ENCODE results near the gene PCOLCE2. TPM values are rescaled to one million over a fixed set of nuclear protein-coding genes. Genes with fewer than 3 reads are reported as not detected.

Gene PCOLCE2
- total RNA-seq, 4 donors from 2014 or later = 48.2 to 76.0 (median 54.6) TPM

DNA sequence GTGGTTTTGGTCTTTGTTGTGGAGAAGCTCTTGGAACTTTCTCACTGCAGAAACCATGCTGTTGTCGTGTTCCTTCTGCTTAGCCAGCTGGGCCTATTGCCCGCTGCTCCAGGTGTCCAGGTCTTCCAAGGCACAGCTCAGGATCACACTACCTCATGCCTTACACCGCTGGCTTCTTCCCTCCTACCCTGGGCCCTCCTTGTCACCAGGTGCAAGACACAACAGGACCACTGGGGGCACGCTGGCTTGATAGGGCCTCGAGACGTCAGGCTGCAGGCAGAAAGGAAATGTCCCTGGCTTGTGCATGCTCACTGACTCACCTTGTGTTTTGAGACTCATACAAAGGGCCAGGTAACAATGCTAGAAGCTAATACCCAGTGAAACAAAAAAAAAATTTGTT, 42.3 kb upstream of the PCOLCE2 start:
- peak; percentile 89 for DNase-seq (ENCODE audit: extremely low spot score)
- no peak overlapping the region for H3K27ac ChIP-seq (replicated peaks in 1 of 4)
- TF ChIP-seq CTCF (IDR thresholded peaks at IDR 0.05) (no peak), POLR2AphosphoS5 (IDR thresholded peaks at IDR 0.05) (no peak), POLR2A (IDR thresholded peaks at IDR 0.05; ENCODE audit: low read depth) (no peak), EP300 (IDR thresholded peaks at IDR 0.05) (no peak)
- H3K4me3 ChIP-seq = no peak overlapping the region
- H3K36me3 ChIP-seq = no peaks in the 10 kb centered on the region
- peaks cover 0 to 8% (median 0%) of the 10 kb centered on the region in 4 donors for H3K27me3 ChIP-seq
- WGBS = 77% methylated on average over 6 of the region's 6 CpGs
- no peaks in the 10 kb centered on the region for H3K4me1 ChIP-seq
- no peaks in the 10 kb centered on the region for H3K9me3 ChIP-seq
- intact Hi-C loops (cut with DNase I) = no loop called here

GRCh38 chr3:142930463-142930862, 41.6 kb upstream of the PCOLCE2 start:
- Histone ChIP-seq H3K36me3 (no peaks in the 10 kb centered on the region), H3K27ac (replicated peaks in 1 of 4) (no peak overlapping the region), H3K4me1 (no peaks in the 10 kb centered on the region), H3K27me3 (peaks cover 0 to 8% (median 0%) of the 10 kb centered on the region in 4 donors), H3K9me3 (no peaks in the 10 kb centered on the region), H3K4me3 (no peak overlapping the region)
- TF ChIP-seq POLR2AphosphoS5 (IDR thresholded peaks at IDR 0.05) (no peak), CTCF (IDR thresholded peaks at IDR 0.05) (no peak), POLR2A (IDR thresholded peaks at IDR 0.05; ENCODE audit: low read depth) (no peak), EP300 (IDR thresholded peaks at IDR 0.05) (no peak)
- intact Hi-C loops (cut with DNase I) = no loop called here
- 59% methylated on average over 3 of the region's 3 CpGs for WGBS
- peak; percentile 68 for DNase-seq (ENCODE audit: extremely low spot score)

- no peaks in the 10 kb centered on the region for H3K9me3 ChIP-seq
- H3K4me1 ChIP-seq = no peaks in the 10 kb centered on the region
- no peak overlapping the region for H3K4me3 ChIP-seq
- intact Hi-C loops (cut with DNase I) = no loop called here
- DNase-seq (ENCODE audit: extremely low spot score) = no peak
- 93% methylated on average over 3 of the region's 3 CpGs for WGBS
- no peaks in the 10 kb centered on the region for H3K36me3 ChIP-seq
- TF ChIP-seq EP300 (IDR thresholded peaks at IDR 0.05) (no peak), POLR2A (IDR thresholded peaks at IDR 0.05; ENCODE audit: low read depth) (no peak), CTCF (IDR thresholded peaks at IDR 0.05) (no peak), POLR2AphosphoS5 (IDR thresholded peaks at IDR 0.05) (no peak)
- no peak overlapping the region for H3K27ac ChIP-seq (replicated peaks in 1 of 4)
- peaks cover 0 to 5% (median 0%) of the 10 kb centered on the region in 4 donors for H3K27me3 ChIP-seq
These were observed 41.0 kb upstream of the PCOLCE2 start for GRCh38 chr3:142929890-142930289.

DNA sequence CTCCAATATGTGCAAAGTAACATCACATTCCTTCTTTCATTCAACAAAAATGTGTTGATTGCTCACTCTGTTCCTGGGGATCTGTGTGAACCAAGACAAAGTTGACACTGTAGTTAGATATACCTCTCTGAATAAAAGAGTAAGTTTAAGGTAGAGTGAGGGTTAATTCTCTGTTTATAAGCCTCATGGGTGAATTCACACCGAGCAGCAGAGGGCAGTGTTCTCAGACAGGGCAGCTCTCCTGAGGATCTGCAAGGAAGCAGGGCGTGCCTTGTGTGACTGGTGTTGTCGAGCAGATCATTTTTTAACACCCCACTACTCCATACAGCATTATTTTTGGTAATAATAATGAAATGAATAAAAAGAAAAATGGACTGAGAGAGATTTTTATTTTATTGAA, 40.2 kb upstream of the PCOLCE2 start:
- no peak overlapping the region for H3K27ac ChIP-seq (replicated peaks in 1 of 4)
- no peaks in the 10 kb centered on the region for H3K9me3 ChIP-seq
- WGBS = 13% methylated on average over 3 of the region's 3 CpGs
- no peak for DNase-seq (ENCODE audit: extremely low spot score)
- H3K27me3 ChIP-seq = peaks cover 0 to 5% (median 0%) of the 10 kb centered on the region in 4 donors
- H3K4me3 ChIP-seq = no peak overlapping the region
- intact Hi-C loops (cut with DNase I) = no loop called here
- H3K36me3 ChIP-seq = no peaks in the 10 kb centered on the region
- TF ChIP-seq EP300 (IDR thresholded peaks at IDR 0.05) (no peak), POLR2AphosphoS5 (IDR thresholded peaks at IDR 0.05) (no peak), CTCF (IDR thresholded peaks at IDR 0.05) (peak in 2 of 3 experiments; percentile 9 to 33)
- H3K4me1 ChIP-seq = no peaks in the 10 kb centered on the region

GRCh38 chr3:142926368-142926944, 37.6 kb upstream of the PCOLCE2 start:
- no peaks in the 10 kb centered on the region for H3K36me3 ChIP-seq
- no peaks in the 10 kb centered on the region for H3K9me3 ChIP-seq
- no peak overlapping the region for H3K27ac ChIP-seq (replicated peaks in 1 of 4)
- no peak overlapping the region for H3K4me3 ChIP-seq
- intact Hi-C loops (cut with DNase I) = no loop called here
- DNase-seq (ENCODE audit: extremely low spot score) = no peak
- no peaks in the 10 kb centered on the region for H3K4me1 ChIP-seq
- peaks cover 0 to 5% (median 0%) of the 10 kb centered on the region in 4 donors for H3K27me3 ChIP-seq
- TF ChIP-seq POLR2A (IDR thresholded peaks at IDR 0.05; ENCODE audit: low read depth) (no peak), POLR2AphosphoS5 (IDR thresholded peaks at IDR 0.05) (no peak), CTCF (IDR thresholded peaks at IDR 0.05) (no peak), EP300 (IDR thresholded peaks at IDR 0.05) (no peak)
- 89% methylated on average over 3 of the region's 3 CpGs for WGBS
